Endothelial cell of umbilical vein (primary cell): ENCODE measurements around the gene NUBP1.

Experiments used
- CTCF ChIP-seq, 2 donors: IDR thresholded peaks; 1 replicate in 1 of 2; 2 replicates in 1 of 2; pipeline ENCODE4 v1.5.1; 2011; ENCODE audit warnings: low read length in 2 of 2, mild to moderate bottlenecking in 2 of 2, moderate library complexity in 2 of 2, control low read depth in 1 of 2, inconsistent platforms in 1 of 2, low read depth in 1 of 2; ENCODE audit not compliant: insufficient read depth in 1 of 2; ENCODE audit errors: extremely low read depth in 1 of 2
- EZH2 ChIP-seq: IDR thresholded peaks from 2 replicates; pipeline ENCODE4 v1.6.1; 2012; ENCODE audit warnings: borderline replicate concordance, low read depth, mild to moderate bottlenecking, moderate library complexity, low read length, inconsistent platforms; ENCODE audit not compliant: severe bottlenecking
- MAX ChIP-seq: IDR thresholded peaks from 2 replicates; pipeline ENCODE4 v1.6.1; 2011; ENCODE audit not compliant: insufficient read depth, insufficient read length
- POLR2AphosphoS5 ChIP-seq: IDR thresholded peaks from 2 replicates; pipeline ENCODE4 v1.6.1; 2012; ENCODE audit warnings: low read depth, mild to moderate bottlenecking, control low read depth, low read length, moderate library complexity; ENCODE audit not compliant: insufficient read depth

- TF ChIP-seq CTCF (IDR thresholded peaks at IDR 0.05; ENCODE audit: extremely low read depth in 1 of 2, insufficient read depth in 1 of 2, low read depth in 1 of 2, low read length in 2 of 2) (no peak), MAX (no peak), POLR2AphosphoS5 (no peak), EZH2 (no peak)
Observed at GRCh38 chr16:10762336-10763016, 18.8 kb downstream of the NUBP1 start.
